H9 (cell line): ENCODE measurements around the gene ZRANB3. TPM values are rescaled to one million over a fixed set of nuclear protein-coding genes. Genes with fewer than 3 reads are reported as not detected.

Source experiments
- DNase-seq: peaks from one replicate; pipeline ENCODE4 v3.0.0-alpha.2; 2017
- H2AFZ ChIP-seq: one replicate; pipeline ENCODE4 v1.6.1; 2013; ENCODE audit warnings: mild to moderate bottlenecking, low read length, control low read depth, moderate library complexity
- H2AK5ac ChIP-seq: 2 replicates; pipeline ENCODE4 v1.6.1; 2013; ENCODE audit warnings: low read length, control low read depth, mixed read lengths; ENCODE audit not compliant: insufficient read length
- H2BK120ac ChIP-seq: one replicate; pipeline ENCODE4 v1.6.1; 2013; ENCODE audit warnings: low read depth, mild to moderate bottlenecking, low read length, control low read depth, inconsistent platforms; ENCODE audit not compliant: poor library complexity, severe bottlenecking
- H2BK12ac ChIP-seq: 2 replicates; pipeline ENCODE4 v1.6.1; 2013; ENCODE audit warnings: low read length, control low read depth, mixed read lengths, low read depth; ENCODE audit not compliant: insufficient read length
- H2BK15ac ChIP-seq: 2 replicates; pipeline ENCODE4 v1.6.1; 2013; ENCODE audit warnings: low read depth, low read length, control low read depth
- H2BK20ac ChIP-seq: one replicate; pipeline ENCODE4 v1.6.1; 2013; ENCODE audit warnings: low read depth, mild to moderate bottlenecking, low read length, control low read depth, inconsistent platforms; ENCODE audit not compliant: poor library complexity, severe bottlenecking
- H2BK5ac ChIP-seq: 2 replicates; pipeline ENCODE4 v1.6.1; 2013; ENCODE audit warnings: low read length, control low read depth, mixed read lengths; ENCODE audit not compliant: insufficient read length
- H3K14ac ChIP-seq: 2 replicates; pipeline ENCODE4 v1.6.1; 2013; ENCODE audit warnings: low read length, control low read depth; ENCODE audit not compliant: insufficient read depth
- H3K18ac ChIP-seq: 2 replicates; pipeline ENCODE4 v1.6.1; 2013; ENCODE audit warnings: low read depth, mild to moderate bottlenecking, mixed read lengths, low read length, control low read depth; ENCODE audit not compliant: insufficient read length
- H3K23ac ChIP-seq: 2 replicates; pipeline ENCODE4 v1.6.1; 2013; ENCODE audit warnings: low read length, control low read depth, mixed read lengths, low read depth; ENCODE audit not compliant: insufficient read length
- H3K23me2 ChIP-seq: 2 replicates; pipeline ENCODE4 v1.6.1; 2013; ENCODE audit warnings: low read depth, mild to moderate bottlenecking, mixed read lengths, low read length, control low read depth; ENCODE audit not compliant: insufficient read length, poor library complexity, severe bottlenecking
- H3K27ac ChIP-seq: 2 replicates; pipeline ENCODE4 v1.5.1; 2013; ENCODE audit warnings: low read length, control low read depth, mixed read lengths, low read depth; ENCODE audit not compliant: insufficient read length
- H3K27me3 ChIP-seq: 2 replicates; pipeline ENCODE4 v1.6.1; 2013; ENCODE audit warnings: low read length, control low read depth, inconsistent platforms; ENCODE audit not compliant: insufficient read depth
- H3K4ac ChIP-seq: 2 replicates; pipeline ENCODE4 v1.6.1; 2013; ENCODE audit warnings: low read depth, mild to moderate bottlenecking, control low read depth, inconsistent platforms, low read length, moderate library complexity
- H3K4me1 ChIP-seq: 2 replicates; pipeline ENCODE4 v1.6.1; 2013; ENCODE audit warnings: low read length, control low read depth, inconsistent platforms; ENCODE audit not compliant: insufficient read depth
- H3K4me2 ChIP-seq: 2 replicates; pipeline ENCODE4 v1.6.1; 2013; ENCODE audit warnings: low read length, control low read depth, mixed read lengths; ENCODE audit not compliant: insufficient read length, insufficient read depth
- H3K56ac ChIP-seq: 2 replicates; pipeline ENCODE4 v1.6.1; 2013; ENCODE audit warnings: low read depth, mild to moderate bottlenecking, mixed read lengths, low read length, control low read depth; ENCODE audit not compliant: insufficient read length
- H3K79me1 ChIP-seq: 2 replicates; pipeline ENCODE4 v1.6.1; 2013; ENCODE audit warnings: low read depth, mild to moderate bottlenecking, moderate library complexity, low read length, control low read depth, inconsistent platforms; ENCODE audit not compliant: insufficient read depth, poor library complexity, severe bottlenecking
- H3K79me2 ChIP-seq: 2 replicates; pipeline ENCODE4 v1.6.1; 2013; ENCODE audit warnings: low read length, control low read depth, inconsistent platforms; ENCODE audit not compliant: insufficient read depth
- H3K9ac ChIP-seq: 2 replicates; pipeline ENCODE4 v1.6.1; 2013; ENCODE audit warnings: low read length, control low read depth, mixed read lengths; ENCODE audit not compliant: insufficient read length; ENCODE audit errors: extremely low read depth
- H3K9me3 ChIP-seq: one replicate; pipeline ENCODE4 v1.6.1; 2013; ENCODE audit warnings: low read depth, low read length, inconsistent platforms; ENCODE audit not compliant: control insufficient read depth
- H3T11ph ChIP-seq: one replicate; pipeline ENCODE4 v1.6.1; 2013; ENCODE audit warnings: mild to moderate bottlenecking, low read length, control low read depth, inconsistent platforms
- H4K20me1 ChIP-seq: one replicate; pipeline ENCODE4 v1.6.1; 2013; ENCODE audit not compliant: control insufficient read depth, insufficient read length, insufficient read depth
- H4K5ac ChIP-seq: 2 replicates; pipeline ENCODE4 v1.6.1; 2013; ENCODE audit warnings: low read depth, mild to moderate bottlenecking, mixed read lengths, low read length, control low read depth; ENCODE audit not compliant: insufficient read length
- H4K8ac ChIP-seq: replicated peaks from 2 replicates; pipeline ENCODE4 v1.6.1; 2013; ENCODE audit warnings: low read length, control low read depth, mixed read lengths, low read depth; ENCODE audit not compliant: insufficient read length
- H4K91ac ChIP-seq: 2 replicates; pipeline ENCODE4 v1.6.1; 2013; ENCODE audit warnings: low read depth, mild to moderate bottlenecking, moderate library complexity, mixed read lengths, low read length, control low read depth; ENCODE audit not compliant: insufficient read length
- H3K27ac Mint-ChIP-seq, 3 experiments: 2 replicates in 2 of 3; 3 replicates in 1 of 3; pipeline ENCODE4 v1.8.0; 2020 to 2021; ENCODE audit warnings: mixed read lengths in 3 of 3, mild to moderate bottlenecking in 1 of 3, moderate library complexity in 1 of 3
- H3K27me3 Mint-ChIP-seq: 2 replicates; pipeline ENCODE4 v1.8.0; 2021; ENCODE audit warnings: low read depth, mild to moderate bottlenecking, moderate library complexity, mixed read lengths
- H3K36me3 Mint-ChIP-seq, 3 experiments: 2 replicates in 2 of 3; 3 replicates in 1 of 3; pipeline ENCODE4 v1.8.0; 2020 to 2021; ENCODE audit warnings: low read depth in 3 of 3, mixed read lengths in 3 of 3; ENCODE audit not compliant: insufficient read depth in 1 of 3
- H3K4me1 Mint-ChIP-seq, 2 experiments: 2 replicates each; pipeline ENCODE4 v1.8.0; 2020; ENCODE audit warnings: mixed read lengths in 2 of 2
- H3K4me3 Mint-ChIP-seq, 2 experiments: 2 replicates in 1 of 2; 3 replicates in 1 of 2; pipeline ENCODE4 v1.8.0; 2020 to 2021; ENCODE audit warnings: mild to moderate bottlenecking in 2 of 2, mixed read lengths in 2 of 2, moderate library complexity in 1 of 2
- H3K9me3 Mint-ChIP-seq, 2 experiments: 2 replicates in 1 of 2; 3 replicates in 1 of 2; pipeline ENCODE4 v1.8.0; 2020; ENCODE audit warnings: mild to moderate bottlenecking in 2 of 2, mixed read lengths in 2 of 2, moderate library complexity in 1 of 2
- CTCF ChIP-seq: fragments of 200-600 bp; sonication (generic); conservative IDR thresholded peaks from 3 replicates; pipeline ENCODE4 v1.8.0; 2021; ENCODE audit warnings: antibody characterized with exemption, mild to moderate bottlenecking
- total RNA-seq: library from RNA; stranded (reverse); gene quantifications from 2 replicates; pipeline ENCODE4 v1.2.1, GENCODE V29; 2021

ZRANB3 gene
- total RNA-seq, 1 experiment from 2014 or later, result 16.7 TPM

- Histone ChIP-seq H3K27ac (no peak overlapping the region), H3K79me1 (no peaks in the 10 kb centered on the region), H2BK12ac (no peak overlapping the region), H3K4ac (no peak overlapping the region), H4K91ac (no peak overlapping the region), H4K8ac (no peak overlapping the region), H4K20me1 (no peaks in the 10 kb centered on the region), H3T11ph (no peak overlapping the region), H3K14ac (no peak overlapping the region), H3K23ac (no peak overlapping the region), H3K79me2 (no peaks in the 10 kb centered on the region), H2AK5ac (no peak overlapping the region), H2BK120ac (no peak overlapping the region), H2BK20ac (no peak overlapping the region), H3K9ac (no peak overlapping the region), H3K9me3 (no peaks in the 10 kb centered on the region), H2AFZ (no peak overlapping the region), H3K4me1 (no peaks in the 10 kb centered on the region), H4K5ac (no peak overlapping the region), H3K23me2 (no peaks in the 10 kb centered on the region), H2BK5ac (no peak overlapping the region), H3K18ac (no peak overlapping the region), H3K56ac (no peak overlapping the region), H3K27me3 (no peaks in the 10 kb centered on the region), H2BK15ac (no peak overlapping the region), H3K4me2 (no peak overlapping the region)
- no peak overlapping the region for H3K27ac Mint-ChIP-seq
- H3K9me3 Mint-ChIP-seq, result peaks cover 9% of the 10 kb centered on the region in 2 experiments; a peak in 4 of 5 replicates
- no peaks in the 10 kb centered on the region for H3K27me3 Mint-ChIP-seq
- no peaks in the 10 kb centered on the region for H3K4me1 Mint-ChIP-seq
- DNase-seq, result no peak
- no peak for TF ChIP-seq CTCF
- H3K36me3 Mint-ChIP-seq, result peaks cover 12 to 23% (median 21%) of the 10 kb centered on the region in 3 experiments
- H3K4me3 Mint-ChIP-seq, result no peak overlapping the region
These were observed 437.8 kb downstream of the ZRANB3 start for GRCh38 chr2:135093193-135093592.
